GM23248 (cell line): ENCODE results near the gene KIF6. TPM values are rescaled to one million over a fixed set of nuclear protein-coding genes. Genes with fewer than 3 reads are reported as not detected.

Source experiments
- DNase-seq: peaks from one replicate; pipeline ENCODE4 v3.0.0-alpha.2; 2015
- H2AFZ ChIP-seq: fragments of 200-600 bp; sonication (generic); 2 replicates; pipeline ENCODE4 v1.6.1; 2016; ENCODE audit warnings: antibody characterized with exemption
- H3F3A ChIP-seq: fragments of 200-600 bp; sonication (generic); 2 replicates; pipeline ENCODE4 v1.6.1; 2016; ENCODE audit warnings: mild to moderate bottlenecking, antibody characterized with exemption, mixed run types; ENCODE audit not compliant: insufficient read depth
- H3K27ac ChIP-seq: fragments of 200-600 bp; sonication (generic); 2 replicates; pipeline ENCODE4 v1.5.1; 2016; ENCODE audit warnings: mild to moderate bottlenecking
- H3K27me3 ChIP-seq: fragments of 200-600 bp; sonication (generic); replicated peaks from 2 replicates; pipeline ENCODE4 v1.6.1; 2016; ENCODE audit warnings: mild to moderate bottlenecking; ENCODE audit not compliant: insufficient read depth
- H3K36me3 ChIP-seq: fragments of 200-600 bp; sonication (generic); 2 replicates; pipeline ENCODE4 v1.6.1; 2016; ENCODE audit warnings: low read depth, mild to moderate bottlenecking
- H3K4me1 ChIP-seq: fragments of 200-600 bp; sonication (generic); 2 replicates; pipeline ENCODE4 v1.6.1; 2016; ENCODE audit warnings: mild to moderate bottlenecking; ENCODE audit not compliant: insufficient read depth
- H3K4me2 ChIP-seq: fragments of 200-600 bp; sonication (generic); one replicate; pipeline ENCODE4 v1.6.1; 2016; ENCODE audit warnings: mild to moderate bottlenecking; ENCODE audit not compliant: unreplicated experiment
- H3K4me3 ChIP-seq: fragments of 200-600 bp; sonication (generic); 2 replicates; pipeline ENCODE4 v1.5.1; 2016; ENCODE audit warnings: mild to moderate bottlenecking
- H3K79me2 ChIP-seq: fragments of 200-600 bp; sonication (generic); 2 replicates; pipeline ENCODE4 v1.6.1; 2016; ENCODE audit warnings: mild to moderate bottlenecking; ENCODE audit not compliant: insufficient read depth
- H3K9ac ChIP-seq: fragments of 200-600 bp; sonication (generic); 2 replicates; pipeline ENCODE4 v1.6.1; 2016; ENCODE audit warnings: mild to moderate bottlenecking
- H3K9me2 ChIP-seq: fragments of 200-600 bp; sonication (generic); 2 replicates; pipeline ENCODE4 v1.6.1; 2016; ENCODE audit warnings: mixed run types, mild to moderate bottlenecking, moderate library complexity; ENCODE audit not compliant: insufficient read depth
- H3K9me3 ChIP-seq: fragments of 200-600 bp; sonication (generic); one replicate; pipeline ENCODE4 v1.6.1; 2017; ENCODE audit warnings: low read depth
- H4K20me1 ChIP-seq: fragments of 200-600 bp; sonication (generic); 2 replicates; pipeline ENCODE4 v1.6.0; 2016; ENCODE audit not compliant: insufficient read depth
- EZH2 ChIP-seq: fragments of 200-600 bp; sonication (generic); IDR thresholded peaks from 2 replicates; pipeline ENCODE4 v1.6.1; 2018; ENCODE audit warnings: antibody characterized with exemption, mild to moderate bottlenecking; ENCODE audit not compliant: insufficient read depth, poor library complexity, severe bottlenecking
- EZH2phosphoT487 ChIP-seq: fragments of 200-600 bp; sonication (generic); IDR thresholded peaks from 2 replicates; pipeline ENCODE4 v1.6.1; 2018; ENCODE audit warnings: antibody characterized with exemption, moderate library complexity, mild to moderate bottlenecking, low read depth; ENCODE audit not compliant: insufficient read depth
- WGBS, 2 experiments: methylation state at CpG; one replicate each; pipeline ENCODE4 v1.1.6; 2015 to 2017; ENCODE audit warnings: low lambda C conversion rate in 2 of 2, low coverage in 1 of 2; ENCODE audit errors: missing lambda C conversion rate in 2 of 2; 5-methylcytosine and 5-hydroxymethylcytosine counted together
- in situ Hi-C: fragments of 300-500 bp; cut with MboI; formaldehyde crosslinking; loops from 2 replicates; pipeline ENCODE4 v1.15.0; 2020
- polyA plus RNA-seq: library from polyadenylated mRNA; unstranded; fragments of >200 nt; fragmentation: Nextera tagmentation; extraction: Ambion mirVana; gene quantifications from 2 replicates; pipeline ENCODE4 v1.2.1, GENCODE V29; 2016
- total RNA-seq: library from RNA; depleted of rRNA; stranded (reverse); fragments of >200 nt; shearing (Covaris generic); gene quantifications from 2 replicates; pipeline ENCODE4 v1.2.3, GENCODE V29; 2014

The KIF6 gene
- total and polyA plus RNA-seq, 2 experiments from 2014 or later = 0.22 to 0.91 TPM

- Histone ChIP-seq H3K79me2 (no peaks in the 10 kb centered on the region), H3K9me3 (no peaks in the 10 kb centered on the region), H3K4me1 (0 out of 2 replicates have a peak, but pooled peaks cover 7% of the 10 kb centered on the region), H3K9ac (no peak overlapping the region), H3K9me2 (no peaks in the 10 kb centered on the region), H3K4me3 (no peak overlapping the region), H4K20me1 (no peaks in the 10 kb centered on the region), H3K27me3 (no peaks in the 10 kb centered on the region), H3K4me2 (no peak overlapping the region), H3F3A (no peaks in the 10 kb centered on the region), H3K36me3 (no peaks in the 10 kb centered on the region), H2AFZ (no peak overlapping the region), H3K27ac (no peak overlapping the region)
- in situ Hi-C loops = no loop called here
- TF ChIP-seq EZH2phosphoT487 = no peak
- TF ChIP-seq EZH2 = no peak
- DNase-seq = no peak
- WGBS, 2 experiments = 93 to 96% methylated on average over 6 of the region's 6 CpGs
Observed at GRCh38 chr6:39441301-39441700, 283.9 kb downstream of the KIF6 start.

- no peaks in the 10 kb centered on the region for H3K9me3 ChIP-seq
- H4K20me1 ChIP-seq = no peaks in the 10 kb centered on the region
- in situ Hi-C loops = no loop called here
- peak overlapping the region; percentile 44 for H3K4me2 ChIP-seq
- peak; percentile 74 for DNase-seq
- H3K4me3 ChIP-seq = no peak overlapping the region
- no peaks in the 10 kb centered on the region for H3K27me3 ChIP-seq
- H3F3A ChIP-seq = no peaks in the 10 kb centered on the region
- no peak overlapping the region for H3K27ac ChIP-seq
- no peaks in the 10 kb centered on the region for H3K79me2 ChIP-seq
- WGBS, 2 experiments = 53 to 57% methylated on average over 7 of the region's 7 CpGs
- H3K9ac ChIP-seq = no peak overlapping the region
- H2AFZ ChIP-seq = peak overlapping the region; percentile 72
- H3K4me1 ChIP-seq = 0 out of 2 replicates have a peak, but pooled peaks cover 7% of the 10 kb centered on the region
- no peak for TF ChIP-seq EZH2phosphoT487
- no peak for TF ChIP-seq EZH2
- no peaks in the 10 kb centered on the region for H3K36me3 ChIP-seq
- no peaks in the 10 kb centered on the region for H3K9me2 ChIP-seq
Observed at GRCh38 chr6:39440039-39440426, 285.2 kb downstream of the KIF6 start.

- Histone ChIP-seq H2AFZ (peak overlapping the region; percentile 72), H3K9ac (no peak overlapping the region), H3K27me3 (no peaks in the 10 kb centered on the region), H3K4me2 (peak overlapping the region; percentile 44), H3K79me2 (no peaks in the 10 kb centered on the region), H4K20me1 (no peaks in the 10 kb centered on the region), H3F3A (no peaks in the 10 kb centered on the region), H3K36me3 (no peaks in the 10 kb centered on the region), H3K27ac (no peak overlapping the region), H3K9me3 (no peaks in the 10 kb centered on the region), H3K9me2 (no peaks in the 10 kb centered on the region), H3K4me3 (no peak overlapping the region), H3K4me1 (0 out of 2 replicates have a peak, but pooled peaks cover 7% of the 10 kb centered on the region)
- DNase-seq = no peak
- no peak for TF ChIP-seq EZH2
- TF ChIP-seq EZH2phosphoT487 = no peak
- in situ Hi-C loops = no loop called here
- WGBS, 2 experiments = 89 to 90% methylated on average over 8 of the region's 8 CpGs
Observed at GRCh38 chr6:39439342-39440038, 285.7 kb downstream of the KIF6 start.

DNA sequence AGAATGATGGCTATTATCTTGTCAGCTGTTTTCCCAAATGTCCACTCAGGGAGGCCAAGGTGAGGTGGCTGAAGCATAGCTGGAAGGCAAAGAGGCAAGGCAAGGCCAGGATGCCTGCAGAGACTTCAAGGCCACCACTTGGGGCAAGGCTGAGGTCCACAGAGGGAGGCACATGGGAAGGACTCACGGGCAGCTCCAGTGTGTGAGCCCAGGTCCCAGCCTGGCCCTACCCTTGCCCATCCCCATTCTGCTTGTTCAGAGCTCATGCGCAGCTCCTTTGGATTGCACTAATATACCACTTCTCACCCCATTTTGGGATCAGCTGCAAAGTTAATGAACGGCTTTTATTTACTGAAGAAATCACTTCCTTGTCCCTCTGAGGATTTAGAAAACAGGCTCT, 291.6 kb downstream of the KIF6 start:
- Histone ChIP-seq H3K9ac (no peak overlapping the region), H3K4me3 (no peak overlapping the region), H3K4me2 (no peak overlapping the region), H3K27ac (no peak overlapping the region), H3K79me2 (no peaks in the 10 kb centered on the region), H3K9me2 (no peaks in the 10 kb centered on the region), H3K36me3 (no peaks in the 10 kb centered on the region), H4K20me1 (no peaks in the 10 kb centered on the region), H2AFZ (no peak overlapping the region), H3F3A (peaks cover 22% of the 10 kb centered on the region), H3K4me1 (peaks cover 27% of the 10 kb centered on the region), H3K27me3 (no peaks in the 10 kb centered on the region), H3K9me3 (no peaks in the 10 kb centered on the region)
- no peak for TF ChIP-seq EZH2
- TF ChIP-seq EZH2phosphoT487 = no peak
- no peak for DNase-seq
- 98 to 100% methylated on average over 3 of the region's 3 CpGs for WGBS, 2 experiments
- in situ Hi-C loops = no loop called here
